Trophoblast cell (in vitro differentiated cells and primary cell): Measurements from ENCODE around the gene CERK.

Source experiments
- DNase-seq, 2 donors: peaks; one replicate each; pipeline ENCODE4 v3.0.0-alpha.2; 2016
- H2AFZ ChIP-seq: 2 replicates; pipeline ENCODE4 v1.6.1; 2013; ENCODE audit warnings: low read length, moderate library complexity, mild to moderate bottlenecking; ENCODE audit not compliant: insufficient read depth, poor library complexity
- H2AK5ac ChIP-seq: 2 replicates; pipeline ENCODE4 v1.6.1; 2013; ENCODE audit warnings: mild to moderate bottlenecking, low read length
- H2BK120ac ChIP-seq: 2 replicates; pipeline ENCODE4 v1.6.1; 2013; ENCODE audit warnings: low read length, mild to moderate bottlenecking, moderate library complexity; ENCODE audit not compliant: insufficient read depth, poor library complexity
- H2BK12ac ChIP-seq: 2 replicates; pipeline ENCODE4 v1.6.1; 2013; ENCODE audit warnings: mild to moderate bottlenecking, low read length, moderate library complexity
- H2BK5ac ChIP-seq: 2 replicates; pipeline ENCODE4 v1.6.1; 2013; ENCODE audit warnings: low read length, low read depth, moderate library complexity, mild to moderate bottlenecking; ENCODE audit not compliant: poor library complexity
- H3K14ac ChIP-seq: 2 replicates; pipeline ENCODE4 v1.6.1; 2013; ENCODE audit warnings: mild to moderate bottlenecking, low read length
- H3K18ac ChIP-seq: 2 replicates; pipeline ENCODE4 v1.6.1; 2013; ENCODE audit warnings: mild to moderate bottlenecking, low read length
- H3K23ac ChIP-seq: 2 replicates; pipeline ENCODE4 v1.6.1; 2013; ENCODE audit warnings: low read length
- H3K27ac ChIP-seq: 2 replicates; pipeline ENCODE4 v1.5.1; 2013; ENCODE audit warnings: low read depth, mild to moderate bottlenecking, inconsistent platforms, low read length, moderate library complexity
- H3K27me3 ChIP-seq: 2 replicates; pipeline ENCODE4 v1.6.1; 2013; ENCODE audit warnings: inconsistent platforms, mild to moderate bottlenecking, low read length, moderate library complexity; ENCODE audit not compliant: insufficient read depth
- H3K36me3 ChIP-seq, 2 experiments: 1 replicate in 1 of 2; 2 replicates in 1 of 2; pipeline ENCODE4 v1.6.1; 2013; ENCODE audit warnings: low read length in 2 of 2, mild to moderate bottlenecking in 2 of 2, moderate library complexity in 1 of 2; ENCODE audit not compliant: insufficient read depth in 2 of 2, control insufficient read depth in 1 of 2
- H3K4ac ChIP-seq: 2 replicates; pipeline ENCODE4 v1.6.1; 2013; ENCODE audit warnings: low read depth, mild to moderate bottlenecking, low read length, moderate library complexity
- H3K4me1 ChIP-seq, 2 experiments: 1 replicate in 1 of 2; 2 replicates in 1 of 2; pipeline ENCODE4 v1.6.1; 2013; ENCODE audit warnings: low read length in 2 of 2, mild to moderate bottlenecking in 2 of 2, moderate library complexity in 1 of 2; ENCODE audit not compliant: insufficient read depth in 2 of 2, control insufficient read depth in 1 of 2
- H3K4me2 ChIP-seq: 2 replicates; pipeline ENCODE4 v1.6.1; 2013; ENCODE audit warnings: inconsistent platforms, mild to moderate bottlenecking, low read length, moderate library complexity
- H3K4me3 ChIP-seq: 2 replicates; pipeline ENCODE4 v1.5.1; 2013; ENCODE audit warnings: mild to moderate bottlenecking, low read depth, low read length, inconsistent platforms
- H3K79me1 ChIP-seq: one replicate; pipeline ENCODE4 v1.6.1; 2013; ENCODE audit warnings: low read length
- H3K79me2 ChIP-seq: 2 replicates; pipeline ENCODE4 v1.6.1; 2013; ENCODE audit warnings: low read length, mild to moderate bottlenecking; ENCODE audit not compliant: control insufficient read depth, insufficient read depth, poor library complexity
- H3K9ac ChIP-seq: 2 replicates; pipeline ENCODE4 v1.6.1; 2013; ENCODE audit warnings: mild to moderate bottlenecking, low read length
- H3K9me3 ChIP-seq: 2 replicates; pipeline ENCODE4 v1.6.1; 2013; ENCODE audit warnings: low read depth, mild to moderate bottlenecking, control low read depth, inconsistent platforms, low read length; ENCODE audit not compliant: insufficient read depth
- H4K12ac ChIP-seq: 2 replicates; pipeline ENCODE4 v1.6.1; 2013; ENCODE audit warnings: low read depth, mild to moderate bottlenecking, low read length, moderate library complexity
- H4K8ac ChIP-seq: 2 replicates; pipeline ENCODE4 v1.6.1; 2013; ENCODE audit warnings: low read depth, mild to moderate bottlenecking, low read length, moderate library complexity
- H4K91ac ChIP-seq: one replicate; pipeline ENCODE4 v1.6.1; 2013; ENCODE audit warnings: low read depth, mild to moderate bottlenecking, low read length, moderate library complexity
- WGBS: extraction: QIAGEN DNeasy Blood & Tissue Kit; methylation state at CpG from one replicate; pipeline ENCODE4 v1.1.7; 2013; ENCODE audit warnings: missing lambda C conversion rate; ENCODE audit not compliant: insufficient read length, insufficient coverage; ENCODE audit errors: extremely low coverage; 5-methylcytosine and 5-hydroxymethylcytosine counted together

CERK gene

GRCh38 chr22:46761539-46762237 is 23.6 kb upstream of the CERK start:
- Histone ChIP-seq H2AK5ac (peak overlapping the region; percentile 82), H3K23ac (no peak overlapping the region), H3K4ac (peak overlapping the region; percentile 65), H3K9me3 (peaks cover 4% of the 10 kb centered on the region), H4K8ac (peak overlapping the region; percentile 98), H2BK5ac (peak overlapping the region; percentile 91), H3K14ac (peak overlapping the region; percentile 93), H3K36me3 (no peaks in the 10 kb centered on the region), H3K4me2 (peak overlapping the region; percentile 63), H3K79me2 (peaks cover 11% of the 10 kb centered on the region), H3K4me3 (peak overlapping the region; percentile 91), H3K18ac (peak overlapping the region; percentile 82), H4K91ac (peak overlapping the region; percentile 91), H3K9ac (peak overlapping the region; percentile 97), H3K27me3 (no peaks in the 10 kb centered on the region), H3K27ac (peak overlapping the region; percentile 72), H3K4me1 (peaks cover 3 to 8% of the 10 kb centered on the region in 2 experiments), H2BK12ac (no peak overlapping the region), H2BK120ac (peak overlapping the region; percentile 79), H4K12ac (peak overlapping the region; percentile 92), H3K79me1 (peaks cover 10% of the 10 kb centered on the region), H2AFZ (peak overlapping the region; percentile 89)
- DNase-seq: no peak
- no CpG with 5 or more reads among the region's 17 CpGs for WGBS

GRCh38 chr22:46761017-46761416 is 23.0 kb upstream of the CERK start:
- Histone ChIP-seq H3K4me2 (no peak overlapping the region), H3K27me3 (no peaks in the 10 kb centered on the region), H2BK12ac (no peak overlapping the region), H3K9me3 (peaks cover 6% of the 10 kb centered on the region), H2BK5ac (no peak overlapping the region), H3K23ac (no peak overlapping the region), H3K4me3 (no peak overlapping the region), H3K79me2 (peaks cover 11% of the 10 kb centered on the region), H3K4me1 (peaks cover 3 to 8% of the 10 kb centered on the region in 2 experiments), H3K79me1 (peaks cover 10% of the 10 kb centered on the region), H3K9ac (no peak overlapping the region), H3K4ac (no peak overlapping the region), H4K8ac (no peak overlapping the region), H2AFZ (no peak overlapping the region), H2AK5ac (no peak overlapping the region), H3K18ac (no peak overlapping the region), H3K36me3 (no peaks in the 10 kb centered on the region), H3K14ac (no peak overlapping the region), H3K27ac (no peak overlapping the region), H4K12ac (no peak overlapping the region), H2BK120ac (no peak overlapping the region), H4K91ac (no peak overlapping the region)
- DNase-seq: no peak
- WGBS: no CpG with 5 or more reads among the region's 6 CpGs

GRCh38 chr22:46758867-46759290 is 20.8 kb upstream of the CERK start:
- H3K18ac ChIP-seq: no peak overlapping the region
- H3K4me3 ChIP-seq: no peak overlapping the region
- H3K23ac ChIP-seq: no peak overlapping the region
- no peak overlapping the region for H2BK12ac ChIP-seq
- H3K4me2 ChIP-seq: no peak overlapping the region
- no peak overlapping the region for H3K27ac ChIP-seq
- peaks cover 14% of the 10 kb centered on the region for H3K9me3 ChIP-seq
- no peak overlapping the region for H2BK120ac ChIP-seq
- no peak overlapping the region for H3K4ac ChIP-seq
- no peaks in the 10 kb centered on the region for H3K27me3 ChIP-seq
- H3K36me3 ChIP-seq: no peaks in the 10 kb centered on the region
- no peak overlapping the region for H2AFZ ChIP-seq
- no peak overlapping the region for H2BK5ac ChIP-seq
- H3K79me2 ChIP-seq: peaks cover 11% of the 10 kb centered on the region
- DNase-seq: peak; percentile 73 to 85
- H2AK5ac ChIP-seq: no peak overlapping the region
- no peak overlapping the region for H4K91ac ChIP-seq
- peak overlapping the region; percentile 36 for H4K8ac ChIP-seq
- no peak overlapping the region for H3K9ac ChIP-seq
- H3K4me1 ChIP-seq: peaks cover 5 to 11% of the 10 kb centered on the region in 2 experiments
- WGBS: no CpG with 5 or more reads among the region's 6 CpGs
- H4K12ac ChIP-seq: no peak overlapping the region
- no peak overlapping the region for H3K14ac ChIP-seq
- peaks cover 10% of the 10 kb centered on the region for H3K79me1 ChIP-seq

GRCh38 chr22:46758121-46758520 is 20.1 kb upstream of the CERK start:
- Histone ChIP-seq H4K91ac (no peak overlapping the region), H3K4me2 (no peak overlapping the region), H3K14ac (no peak overlapping the region), H2BK5ac (no peak overlapping the region), H3K23ac (no peak overlapping the region), H2BK12ac (no peak overlapping the region), H3K4me3 (no peak overlapping the region), H3K4ac (no peak overlapping the region), H3K36me3 (no peaks in the 10 kb centered on the region), H2AFZ (no peak overlapping the region), H2BK120ac (no peak overlapping the region), H3K27ac (no peak overlapping the region), H3K9me3 (peaks cover 14% of the 10 kb centered on the region), H4K8ac (no peak overlapping the region), H3K79me1 (peaks cover 10% of the 10 kb centered on the region), H3K9ac (no peak overlapping the region), H3K79me2 (peaks cover 11% of the 10 kb centered on the region), H3K18ac (no peak overlapping the region), H4K12ac (no peak overlapping the region), H3K4me1 (peaks cover 7 to 14% of the 10 kb centered on the region in 2 experiments), H2AK5ac (no peak overlapping the region), H3K27me3 (no peaks in the 10 kb centered on the region)
- no CpG with 5 or more reads among the region's 1 CpG for WGBS
- DNase-seq: no peak
